Activated CD4-positive, alpha-beta T cell treated with anti-CD3 and anti-CD28 coated beads, Interleukin-2, amount 50 U/mL, for 24 hours (primary cell): Measurements from ENCODE around the gene COX7A1.
"Not testable (repeated sequence)": the region's sequence is repeated elsewhere in the genome, so short reads cannot be mapped to it uniquely, and the experiment has no call there.

Experiments
- DNase-seq, 2 donors: peaks; one replicate each; pipeline ENCODE4 v3.0.0-alpha.2; 2020; ENCODE audit warnings: low read depth in 1 of 2, low spot score in 1 of 2

Gene COX7A1

DNA sequence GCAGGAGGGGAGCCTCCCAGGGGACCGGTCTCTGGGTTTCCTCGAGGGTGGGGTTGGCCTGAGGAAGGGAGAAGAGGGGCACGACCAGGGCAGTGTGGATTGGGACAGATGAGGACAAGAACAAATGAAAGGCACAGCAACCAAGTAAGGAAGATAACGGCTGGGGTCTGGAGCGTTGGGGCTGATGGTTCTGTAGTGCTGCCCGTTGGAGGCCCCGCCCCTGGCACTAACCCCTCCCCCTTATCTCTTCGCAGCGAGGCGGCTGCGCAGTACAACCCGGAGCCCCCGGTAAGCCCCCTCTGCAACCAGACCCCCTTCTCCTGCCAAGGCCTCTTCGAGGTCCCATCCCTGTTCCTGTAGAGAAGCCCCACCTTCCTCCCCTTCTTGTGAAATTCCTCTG is 10.2 kb downstream of the COX7A1 start:
- DNase-seq = no peak

DNA sequence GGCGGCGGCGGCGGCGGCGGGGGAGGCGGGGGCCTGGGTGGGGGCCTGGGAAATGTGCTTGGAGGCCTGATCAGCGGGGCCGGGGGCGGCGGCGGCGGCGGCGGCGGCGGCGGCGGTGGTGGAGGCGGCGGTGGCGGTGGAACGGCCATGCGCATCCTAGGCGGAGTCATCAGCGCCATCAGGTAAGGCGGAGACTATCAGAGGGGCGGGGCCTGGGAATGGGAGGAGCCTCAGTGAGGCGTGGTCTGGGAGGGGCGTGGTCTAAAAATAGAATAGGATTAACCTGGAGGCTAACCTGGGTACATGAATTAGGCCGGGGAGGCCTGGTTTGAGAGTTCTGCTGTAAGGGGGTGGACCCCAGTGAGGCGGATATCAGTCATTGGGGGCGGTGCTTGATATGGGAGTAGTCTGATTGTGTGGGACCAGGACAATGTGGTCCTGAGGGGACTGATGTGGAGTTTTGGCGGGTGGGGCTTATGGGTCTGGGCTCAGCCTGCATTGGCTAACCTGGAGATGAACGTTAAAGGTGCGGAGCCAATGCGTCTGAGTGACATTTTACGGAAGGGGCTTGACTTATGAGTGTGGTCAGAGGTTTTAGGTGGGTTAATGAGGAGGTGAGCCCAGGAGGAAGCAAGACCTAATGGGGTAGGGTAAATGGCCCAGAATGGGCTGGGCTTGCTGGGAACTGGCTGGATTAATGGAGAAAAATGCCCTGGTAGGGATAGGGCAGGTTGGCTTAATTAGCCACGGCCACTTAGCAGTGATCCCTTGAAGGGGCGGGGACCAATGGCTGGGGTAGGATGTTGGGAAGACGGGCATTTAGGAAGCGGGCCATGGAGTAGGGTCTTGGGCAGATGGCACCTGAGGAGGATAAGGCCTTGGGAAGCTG is 11.0 kb downstream of the COX7A1 start:
- DNase-seq = peak; percentile 86 to 93

DNA sequence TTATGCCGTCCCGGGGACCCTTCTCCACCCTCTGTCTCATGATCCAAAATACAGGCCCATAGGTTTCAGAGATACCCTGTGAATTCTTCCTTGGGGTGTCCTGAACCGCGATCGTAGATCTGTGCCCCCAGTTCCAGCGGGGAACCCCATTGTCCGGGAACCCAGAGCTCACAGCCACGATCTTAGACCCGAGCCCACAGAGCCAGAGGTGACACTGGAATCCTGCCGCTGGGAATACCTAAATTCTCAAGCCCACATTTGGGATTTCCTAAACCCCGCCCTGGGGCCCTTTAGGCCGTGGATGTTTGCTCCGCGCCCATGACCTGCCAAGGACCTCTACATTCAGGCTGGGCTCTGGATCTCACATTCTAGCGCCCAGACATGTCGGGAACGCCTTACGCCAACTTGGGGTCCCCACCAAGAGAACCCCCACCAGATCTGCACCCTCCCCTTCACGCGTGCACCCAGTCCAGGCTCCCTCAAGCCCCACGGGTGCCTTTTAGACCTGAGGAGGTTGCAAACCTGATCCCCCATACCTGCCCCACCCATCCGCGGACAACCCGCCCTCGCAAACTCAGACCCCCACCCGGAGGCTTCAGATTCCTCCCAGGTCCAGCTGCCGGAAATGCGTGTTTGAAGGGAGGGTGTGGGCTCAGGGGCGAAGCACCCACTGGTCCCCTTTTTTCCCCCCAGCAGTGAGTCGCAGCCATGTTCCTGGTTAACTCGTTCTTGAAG is 11.8 kb downstream of the COX7A1 start:
- peak; percentile 35 to 42 for DNase-seq

DNA sequence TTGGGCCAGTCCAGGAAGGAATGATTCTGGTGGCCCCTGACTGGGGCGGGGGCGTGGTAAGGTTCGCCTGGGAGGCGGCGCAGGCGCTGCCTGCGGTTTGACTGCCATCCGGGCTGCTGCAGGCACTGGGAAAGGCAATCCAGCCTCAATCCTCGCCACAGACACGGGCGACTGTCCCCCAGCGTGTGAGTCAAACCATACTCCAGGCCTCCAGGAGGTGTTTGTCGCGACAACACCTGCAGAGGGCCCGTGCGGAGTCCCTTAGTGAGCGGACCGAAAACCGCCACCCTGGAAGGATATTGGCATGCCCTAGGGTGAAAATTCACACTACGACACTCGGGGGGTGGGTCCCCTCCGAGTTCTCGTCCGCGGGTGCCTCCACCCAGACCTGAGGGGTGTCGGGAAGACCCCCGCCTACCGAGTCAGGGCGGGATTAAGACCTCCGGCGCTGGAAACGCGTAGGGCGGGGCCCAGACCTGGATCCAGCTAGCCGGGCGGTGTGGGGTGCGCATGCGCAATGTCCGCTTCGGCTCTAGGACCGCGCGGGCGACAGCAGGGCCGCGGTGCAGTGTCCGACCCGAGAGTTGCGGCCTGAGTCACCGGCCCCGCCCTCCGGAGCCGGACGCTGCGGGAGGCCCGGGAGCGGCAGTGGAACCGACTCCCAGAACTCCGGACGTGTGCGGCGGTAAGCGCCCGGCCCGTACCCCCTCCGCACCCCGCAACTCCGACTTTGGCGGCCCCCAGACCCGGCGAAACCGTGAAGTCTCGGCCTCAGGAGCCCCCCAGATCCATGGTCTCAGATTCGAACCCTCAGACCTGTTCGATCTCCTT is 12.6 kb downstream of the COX7A1 start, which contains the start of gene CAPNS1:
CAPNS1 (plus strand) TSS at position 594 of the 831 bp plus-strand sequence. CDS start 946 bp downstream, outside the sequence.
- peak; percentile 76 to 88 for DNase-seq

DNA sequence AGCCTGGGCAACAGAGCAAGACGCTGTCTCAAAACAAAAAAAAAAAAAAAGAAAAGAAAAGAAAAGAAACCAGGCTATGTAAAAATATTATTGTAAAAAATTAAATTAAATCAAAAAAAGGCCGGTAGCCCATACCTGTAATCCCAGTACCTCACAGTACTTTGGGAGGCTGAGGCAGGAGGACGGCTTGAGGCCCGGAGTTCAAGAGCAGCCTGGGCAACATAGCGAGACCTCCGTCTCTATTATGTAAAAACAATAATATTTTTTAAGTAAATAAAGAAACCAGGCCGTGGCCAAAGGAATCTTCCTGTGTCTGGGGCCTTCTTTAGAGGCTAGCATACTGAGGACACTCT is 13.2 kb downstream of the COX7A1 start:
- DNase-seq = no peak

DNA sequence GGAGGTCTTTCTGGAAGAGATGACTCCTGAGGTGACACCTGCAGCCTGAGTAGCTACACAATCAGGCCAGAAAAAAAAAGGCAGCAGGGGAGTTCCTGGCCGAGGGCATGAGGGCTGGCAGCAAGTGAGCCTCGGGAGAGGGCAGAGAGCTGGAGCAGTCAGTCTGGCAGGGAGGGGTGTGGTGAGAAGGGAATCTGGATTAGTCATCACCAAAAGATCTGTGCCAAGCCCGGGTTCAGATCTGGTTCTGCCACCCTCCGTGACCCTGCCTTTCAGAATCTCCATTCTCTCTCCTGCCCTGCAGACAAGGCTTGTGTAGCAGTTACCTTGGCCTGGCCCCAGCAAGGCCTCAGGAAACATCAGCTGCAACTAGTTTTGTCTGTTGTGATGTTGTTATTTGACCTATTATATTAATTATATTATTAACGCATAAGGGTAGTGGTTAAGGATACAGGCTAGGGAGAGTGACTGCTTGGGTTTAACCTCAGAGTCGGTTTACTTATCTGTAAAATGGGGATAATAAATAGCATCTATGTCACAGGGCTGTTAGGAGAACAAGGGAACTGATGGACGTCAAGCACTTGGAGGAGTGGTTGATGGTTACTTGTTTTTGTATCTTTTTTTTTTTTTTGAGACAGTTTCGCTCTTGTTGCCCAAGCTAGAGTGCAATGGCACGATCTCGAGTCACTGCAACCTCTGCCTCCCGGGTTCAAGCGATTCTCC is 15.1 kb downstream of the COX7A1 start:
- DNase-seq = no peak

DNA sequence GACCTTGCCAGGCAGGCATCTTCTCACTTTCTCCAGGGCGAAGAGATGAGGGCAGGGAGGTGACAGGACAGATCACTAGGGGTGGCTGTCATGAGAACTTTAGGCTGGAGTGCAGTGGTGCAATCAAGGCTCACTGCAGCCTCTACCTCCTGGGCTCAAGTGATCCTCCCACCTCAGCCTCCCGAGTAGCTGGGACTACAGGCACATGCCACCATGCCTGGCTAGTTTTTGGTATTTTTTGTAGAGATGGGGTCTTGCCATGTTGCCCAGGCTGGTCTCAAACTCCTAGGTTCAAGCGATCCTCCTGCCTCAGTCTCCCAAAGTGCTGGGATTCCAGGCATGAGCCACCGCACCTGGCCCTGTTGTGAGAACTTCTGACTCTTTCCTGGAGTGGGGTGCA is 17.4 kb downstream of the COX7A1 start:
- not testable (repeated sequence) for DNase-seq

DNA sequence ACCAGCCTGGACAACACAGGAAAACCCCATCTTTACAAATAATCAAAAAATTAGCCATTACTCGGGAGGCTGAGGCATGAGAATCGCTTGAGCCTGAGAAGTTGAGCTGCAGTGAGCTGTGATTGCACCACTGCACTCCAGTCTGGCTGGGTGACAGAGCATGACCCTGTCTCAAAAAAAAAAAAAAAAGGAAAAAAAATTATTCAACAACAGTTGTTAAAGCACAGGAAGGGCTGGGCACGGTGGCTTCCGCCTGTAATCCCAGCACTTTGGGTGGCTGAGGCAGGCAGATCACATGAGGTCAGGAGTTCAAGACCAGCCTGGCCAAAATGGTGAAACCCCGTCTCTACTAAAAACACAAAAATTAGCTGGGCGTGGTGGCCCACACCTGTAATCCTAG is 21.0 kb downstream of the COX7A1 start:
- not testable (repeated sequence) for DNase-seq

DNA sequence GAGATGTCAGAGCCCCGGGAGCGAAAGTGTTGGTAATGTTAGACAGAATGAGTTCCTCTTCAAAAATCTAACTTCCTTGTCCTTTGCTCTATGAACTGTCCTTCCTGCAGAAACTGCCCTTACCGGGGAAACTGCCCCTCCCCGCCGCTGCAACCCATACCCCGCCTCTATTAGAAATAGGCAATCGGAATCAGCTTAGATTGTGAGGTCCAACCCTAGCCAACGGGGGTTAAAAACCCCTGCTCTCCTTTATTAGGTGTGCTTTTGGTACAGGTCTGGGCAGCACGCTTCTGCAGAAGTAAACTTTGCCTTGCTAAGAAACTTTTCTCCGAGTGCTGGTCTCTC is 23.9 kb downstream of the COX7A1 start:
- no peak for DNase-seq

DNA sequence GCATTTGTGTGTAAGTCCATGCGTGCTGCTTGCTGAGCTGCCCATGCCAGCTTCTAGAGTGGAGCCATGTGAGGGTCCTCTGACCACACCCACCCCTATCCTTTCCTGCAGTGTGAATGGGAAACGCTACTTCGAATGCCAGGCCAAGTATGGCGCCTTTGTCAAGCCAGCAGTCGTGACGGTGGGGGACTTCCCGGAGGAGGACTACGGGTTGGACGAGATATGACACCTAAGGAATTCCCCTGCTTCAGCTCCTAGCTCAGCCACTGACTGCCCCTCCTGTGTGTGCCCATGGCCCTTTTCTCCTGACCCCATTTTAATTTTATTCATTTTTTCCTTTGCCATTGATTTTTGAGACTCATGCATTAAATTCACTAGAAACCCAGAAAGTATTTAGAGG is 26.7 kb downstream of the COX7A1 start:
- no peak for DNase-seq

DNA sequence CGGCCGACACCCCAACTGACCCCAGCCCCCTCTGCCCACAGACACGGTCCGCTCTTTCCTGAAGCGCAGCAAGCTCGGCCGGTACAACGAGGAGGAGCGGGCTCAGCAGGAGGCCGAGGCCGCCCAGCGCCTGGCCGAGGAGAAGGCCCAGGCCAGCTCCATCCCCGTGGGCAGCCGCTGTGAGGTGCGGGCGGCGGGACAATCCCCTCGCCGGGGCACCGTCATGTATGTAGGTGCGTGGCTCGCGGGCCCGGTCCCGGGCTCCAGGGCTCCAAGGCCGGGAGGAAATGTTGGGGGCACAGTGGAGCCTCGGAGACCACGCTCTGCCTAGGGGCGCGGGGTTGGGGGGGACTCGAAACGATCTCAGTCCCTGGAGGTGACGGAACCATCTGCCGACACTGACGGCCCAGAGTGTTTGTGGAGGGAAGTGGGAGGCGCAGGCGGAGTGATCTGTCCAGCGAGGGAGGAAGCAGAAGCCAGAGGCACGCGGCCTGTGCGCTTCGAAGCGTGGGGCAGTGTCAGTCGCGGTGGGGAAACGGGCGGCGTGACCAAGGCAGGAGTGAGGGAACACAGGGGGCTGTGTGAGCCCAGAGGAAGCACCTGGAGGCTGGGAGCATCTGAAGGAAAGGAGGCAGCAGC is 30.6 kb downstream of the COX7A1 start:
- no peak for DNase-seq

DNA sequence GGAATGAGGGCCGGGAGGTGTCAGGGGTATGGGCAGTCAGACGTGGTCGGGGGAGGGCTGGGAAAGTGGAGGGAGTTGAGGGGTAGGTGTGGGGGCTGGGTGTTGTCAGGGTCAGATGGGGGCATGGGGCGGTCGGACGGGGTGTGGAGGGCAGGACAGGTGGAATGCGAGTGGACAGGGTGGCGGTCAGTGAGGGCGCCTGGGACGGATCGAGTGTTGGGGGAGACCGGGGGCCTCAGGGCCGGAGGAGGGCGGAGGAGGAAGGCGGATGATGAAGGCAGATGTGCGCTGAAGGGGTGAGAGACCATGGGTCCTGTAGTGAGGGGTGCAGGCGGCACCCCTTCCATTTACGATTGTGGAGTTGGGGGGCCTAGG is 31.3 kb downstream of the COX7A1 start:
- DNase-seq = no peak

DNA sequence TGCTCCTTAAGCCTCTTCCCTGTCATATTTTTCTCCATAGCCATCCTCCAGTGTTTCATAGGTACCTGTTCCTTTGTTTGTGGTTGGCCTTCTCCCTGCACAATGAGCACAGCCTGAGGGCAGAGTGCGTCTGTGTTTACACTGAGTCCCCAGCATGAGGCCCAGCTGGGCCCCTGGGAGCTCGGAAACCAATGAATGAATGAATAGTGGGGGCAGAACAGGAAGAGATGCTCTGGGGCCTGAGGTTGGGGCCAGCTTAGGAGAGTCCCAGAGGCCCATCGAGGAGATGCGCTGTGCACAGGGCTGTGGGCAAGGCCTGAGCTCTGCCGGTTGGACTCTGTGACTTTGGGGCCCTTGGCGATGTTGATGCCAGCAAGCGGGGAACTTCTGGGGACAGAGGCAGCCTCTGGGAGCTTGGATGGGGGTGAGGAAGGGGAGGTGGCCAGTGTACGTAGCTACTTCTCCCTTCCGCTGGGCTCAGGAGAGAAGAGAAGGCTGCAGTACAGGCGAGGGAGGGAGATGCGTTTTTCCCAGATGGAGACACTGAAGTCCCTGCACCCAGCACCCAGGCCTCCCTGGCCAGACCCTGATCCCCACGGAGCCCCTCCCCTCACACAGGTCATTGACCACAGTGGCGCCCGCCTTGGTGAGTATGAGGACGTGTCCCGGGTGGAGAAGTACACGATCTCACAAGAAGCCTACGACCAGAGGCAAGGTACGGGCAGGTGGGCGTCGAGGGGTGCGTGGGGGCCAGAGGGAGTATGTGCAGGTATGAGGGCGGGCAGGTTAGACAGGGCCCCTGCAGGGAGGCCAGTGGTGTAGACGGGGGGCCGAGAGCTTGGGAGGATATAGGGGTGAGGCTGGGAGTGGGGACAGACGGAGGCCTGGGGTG is 31.9 kb downstream of the COX7A1 start:
- DNase-seq = no peak

DNA sequence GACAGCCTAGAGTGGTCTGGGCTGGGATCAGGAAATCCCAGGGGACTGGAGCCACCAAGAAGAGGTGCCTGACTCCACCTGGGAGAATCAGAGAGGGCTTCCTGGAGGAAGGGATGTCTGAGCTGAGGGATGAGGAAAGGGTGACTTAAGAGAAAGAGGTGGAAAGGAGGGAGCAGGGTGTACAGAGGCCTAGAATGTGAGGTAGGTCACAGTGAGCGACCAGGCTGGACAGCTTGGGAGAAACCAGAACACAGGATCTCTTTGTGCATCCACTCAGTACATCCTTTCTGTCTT is 36.0 kb downstream of the COX7A1 start:
- DNase-seq = no peak

DNA sequence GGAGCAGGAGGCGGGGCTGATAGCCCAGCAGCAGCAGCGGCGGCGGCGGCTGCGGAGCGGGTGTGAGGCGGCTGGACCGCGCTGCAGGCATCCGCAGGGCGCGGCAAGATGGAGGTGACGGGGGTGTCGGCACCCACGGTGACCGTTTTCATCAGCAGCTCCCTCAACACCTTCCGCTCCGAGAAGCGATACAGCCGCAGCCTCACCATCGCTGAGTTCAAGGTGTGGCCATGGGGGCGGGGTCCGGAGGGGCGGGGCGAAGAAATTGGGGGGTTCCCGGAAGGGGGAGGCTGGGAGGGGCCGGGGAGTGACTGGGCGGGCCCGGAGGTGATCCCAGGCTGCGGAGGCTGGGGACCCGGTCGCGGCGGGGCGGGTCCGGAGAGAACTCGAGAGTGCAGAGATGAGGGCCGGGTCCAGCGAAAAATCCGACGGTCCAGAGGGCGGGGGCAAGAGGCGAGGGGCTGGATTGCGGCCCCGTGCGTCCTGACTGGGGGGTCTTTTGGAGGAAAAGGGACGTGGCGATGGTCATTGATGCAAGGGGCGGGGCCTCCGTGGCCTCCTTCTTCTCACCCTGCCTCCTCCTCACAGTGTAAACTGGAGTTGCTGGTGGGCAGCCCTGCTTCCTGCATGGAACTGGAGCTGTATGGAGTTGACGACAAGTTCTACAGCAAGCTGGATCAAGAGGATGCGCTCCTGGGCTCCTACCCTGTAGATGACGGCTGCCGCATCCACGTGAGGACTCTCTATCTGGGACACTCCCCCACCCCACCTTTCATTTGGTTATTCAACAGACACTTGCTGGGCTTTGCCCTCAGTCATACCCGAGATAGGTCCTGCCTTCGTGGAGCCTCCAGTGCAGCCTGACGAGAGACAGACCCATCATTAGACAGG is 36.5 kb downstream of the COX7A1 start, which contains the start of gene TBCB:
TBCB (plus strand) TSS at position 16 of the 891 bp plus-strand sequence; CDS start at position 109, 93 bp downstream.
- peak; percentile 87 to 89 for DNase-seq

DNA sequence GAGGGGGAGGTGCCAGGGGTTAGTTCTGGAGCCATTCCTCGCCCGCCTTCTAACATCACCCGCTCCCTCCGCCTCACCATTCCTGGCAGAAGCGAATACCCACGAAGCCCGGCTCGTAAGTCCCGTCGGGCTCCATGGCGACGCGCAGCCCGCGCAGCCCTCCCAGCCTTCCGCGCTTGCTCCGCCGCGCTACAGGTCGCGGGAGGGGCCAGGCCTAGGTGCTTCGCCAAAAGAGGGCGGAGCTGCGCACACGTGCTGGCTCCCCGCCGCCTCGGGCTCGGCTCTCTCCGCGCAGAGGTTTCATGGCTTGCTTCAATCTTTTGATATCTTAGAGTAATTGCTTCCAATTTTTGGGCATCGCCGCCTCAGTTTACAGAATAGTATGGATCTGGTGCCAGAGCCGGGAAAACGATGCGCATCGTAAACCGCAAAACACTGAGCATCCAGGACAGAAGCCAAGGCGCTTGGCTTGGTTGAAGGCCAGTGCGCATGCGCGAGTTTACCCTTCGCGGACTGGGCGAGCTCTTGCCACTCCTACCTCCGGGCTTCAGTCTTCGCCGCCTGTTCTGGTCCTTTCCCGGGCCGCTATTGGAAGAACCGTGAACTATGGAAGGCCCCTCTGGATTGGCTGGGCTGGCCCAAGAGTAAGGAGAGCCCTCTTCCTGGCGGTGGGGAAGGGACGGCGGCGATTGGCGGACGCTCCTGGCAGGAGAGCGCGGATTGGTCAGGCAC is 37.4 kb downstream of the COX7A1 start, which contains the start of gene POLR2I:
POLR2I (minus strand) TSS at position 155 of the 732 bp plus-strand sequence; CDS start at position 136, 19 bp downstream.
- peak; percentile 97 to 99 for DNase-seq

DNA sequence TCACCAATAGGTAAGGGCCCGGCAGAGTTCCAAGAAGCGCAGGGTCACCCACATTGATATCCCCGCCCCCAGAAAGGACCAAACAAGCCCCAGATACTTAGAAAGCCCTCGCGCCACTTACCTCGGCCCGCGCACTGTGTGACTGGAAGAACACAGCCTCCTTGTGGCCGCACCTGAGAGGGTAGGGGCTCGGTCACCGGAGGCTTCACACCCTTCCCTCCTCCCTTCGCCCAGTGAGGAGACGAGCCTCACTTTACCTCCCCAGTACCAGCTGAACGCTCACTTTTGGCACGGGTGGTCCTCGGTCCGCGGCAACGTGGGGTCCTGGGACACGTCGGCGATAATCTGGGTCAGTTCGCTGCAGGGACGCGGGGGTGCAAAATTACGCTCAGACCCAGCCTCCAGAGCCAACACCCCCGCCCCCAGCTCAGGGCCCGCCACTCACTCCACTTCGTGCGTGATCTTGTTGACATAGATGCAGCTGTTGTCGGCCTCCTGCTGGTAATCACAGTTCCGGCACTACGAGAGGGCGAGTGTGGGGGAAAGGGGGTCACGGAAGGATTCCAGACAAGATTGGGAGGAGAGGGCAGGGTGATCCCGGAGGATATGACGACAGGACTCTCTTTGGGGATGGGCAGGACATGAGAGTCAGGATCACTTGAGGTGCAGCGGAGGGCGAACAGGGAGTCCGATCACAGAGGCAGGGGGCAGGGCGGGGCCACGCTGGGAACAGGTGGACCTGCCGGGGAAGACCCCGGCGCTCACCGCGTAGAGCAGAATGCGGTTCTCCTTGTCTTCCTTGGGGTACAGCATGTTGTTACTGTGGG is 38.1 kb downstream of the COX7A1 start:
- DNase-seq = no peak
